ENCODE results near the gene CBX5. TPM values are rescaled to one million over a fixed set of nuclear protein-coding genes. Genes with fewer than 3 reads are reported as not detected.

The CBX5 gene
- total and polyA plus RNA-seq, 10 donors = 6.5 to 60.3 (median 43.6) TPM

DNA sequence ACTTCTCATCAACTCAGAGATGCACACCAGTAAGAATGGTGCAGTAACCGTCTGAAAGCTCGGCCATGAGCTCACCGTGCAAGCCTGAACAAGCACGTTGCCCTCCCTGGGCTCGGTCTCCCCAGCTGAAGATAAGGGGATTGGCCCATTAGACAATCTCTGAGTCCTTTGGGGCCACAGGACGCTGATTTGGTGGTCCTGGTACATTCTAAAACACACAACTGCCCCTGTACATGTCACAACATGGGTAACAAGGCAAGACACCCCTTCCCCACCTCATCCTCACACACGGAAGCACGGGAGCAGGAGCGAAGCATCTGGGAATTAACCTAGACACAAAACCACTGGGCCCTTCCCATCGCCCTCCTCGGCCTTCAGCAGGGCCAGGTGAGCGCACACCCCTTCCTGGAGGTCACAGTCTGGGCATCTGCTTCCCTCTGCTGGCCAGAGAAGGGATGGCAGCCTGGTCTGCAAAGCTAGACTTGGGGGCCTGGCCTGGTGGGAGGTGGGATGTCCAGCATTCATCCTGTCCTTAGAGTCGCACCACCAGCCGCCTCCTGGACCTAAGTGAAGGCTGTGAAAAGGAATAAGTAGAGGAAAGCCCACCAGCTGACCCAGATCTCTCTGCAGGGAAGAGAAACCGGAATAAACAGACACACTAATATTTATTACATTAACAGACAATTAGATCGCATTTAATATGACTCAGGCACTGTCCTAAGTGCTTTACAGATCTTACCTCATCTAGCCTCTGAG is 72.2 kb downstream of the CBX5 start:
- Histone ChIP-seq H3K4me1 (peaks cover 0 to 6% (median 2%) of the 10 kb centered on the region in 6 donors), H3K36me3 (no peaks in the 10 kb centered on the region), H3K4me3 (no peak overlapping the region), H3K27ac (no peak overlapping the region), H3K27me3 (replicated peaks in 1 of 7) (peaks cover 0 to 97% (median 9%) of the 10 kb centered on the region in 7 donors), H3K9me3 (no peaks in the 10 kb centered on the region)
- WGBS, 5 donors = 28 to 31% (median 31%) methylated on average over 16 of the region's 16 CpGs
- TF ChIP-seq POLR2AphosphoS5 (IDR thresholded peaks at IDR 0.05) (no peak), POLR2A (IDR thresholded peaks at IDR 0.05) (no peak), CTCF (IDR thresholded peaks at IDR 0.05 in 8 of 11, conservative IDR thresholded peaks at IDR 0.05 in 3 of 11) (peak; percentile 80 to 93 (median 89))
- peak; percentile 91 for DNase-seq
- intact Hi-C loops (cut with DNase I; ENCODE audit: low total_unique reads) = no loop called here

DNA sequence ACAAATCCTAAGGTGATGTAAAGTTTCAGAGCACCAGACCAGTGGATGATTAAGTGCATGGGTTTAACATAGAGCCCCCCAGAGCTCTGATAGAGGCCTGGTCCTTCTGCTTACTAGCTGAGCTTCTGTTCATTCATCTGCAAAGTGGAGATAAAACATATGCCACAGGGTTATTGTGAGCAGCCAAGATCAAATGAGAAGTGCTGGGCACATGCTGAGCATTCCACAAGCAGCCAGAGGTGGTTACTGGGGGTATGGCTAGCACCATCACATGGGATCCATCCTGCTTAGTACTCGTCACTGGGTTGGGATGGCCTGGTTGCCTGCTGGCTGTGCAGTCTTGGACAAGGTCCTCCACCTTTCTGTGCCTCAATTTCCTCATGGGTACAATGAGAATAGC is 73.1 kb downstream of the CBX5 start:
- H3K4me3 ChIP-seq = no peak overlapping the region
- TF ChIP-seq POLR2AphosphoS5 (IDR thresholded peaks at IDR 0.05) (no peak), POLR2A (IDR thresholded peaks at IDR 0.05) (no peak), CTCF (IDR thresholded peaks at IDR 0.05 in 8 of 11, conservative IDR thresholded peaks at IDR 0.05 in 3 of 11) (no peak)
- H3K9me3 ChIP-seq = no peaks in the 10 kb centered on the region
- peaks cover 0 to 97% (median 14%) of the 10 kb centered on the region in 7 donors for H3K27me3 ChIP-seq (replicated peaks in 1 of 7)
- peaks cover 0 to 6% (median 2%) of the 10 kb centered on the region in 6 donors for H3K4me1 ChIP-seq
- intact Hi-C loops (cut with DNase I; ENCODE audit: low total_unique reads) = no loop called here
- no peaks in the 10 kb centered on the region for H3K36me3 ChIP-seq
- H3K27ac ChIP-seq = no peak overlapping the region
- 27 to 67% (median 54%) methylated on average over 1 of the region's 1 CpG for WGBS, 5 donors
- DNase-seq = no peak

GRCh38 chr12:54204316-54204715 is 75.6 kb downstream of the CBX5 start:
- Histone ChIP-seq H3K4me1 (peaks cover 0 to 13% (median 2%) of the 10 kb centered on the region in 6 donors), H3K36me3 (no peaks in the 10 kb centered on the region), H3K4me3 (no peak overlapping the region), H3K27ac (no peak overlapping the region), H3K9me3 (no peaks in the 10 kb centered on the region), H3K27me3 (replicated peaks in 1 of 7) (peaks cover 0 to 99% (median 31%) of the 10 kb centered on the region in 7 donors)
- WGBS, 5 donors = 70 to 86% (median 84%) methylated on average over 7 of the region's 7 CpGs
- no peak for DNase-seq
- intact Hi-C loops (cut with DNase I; ENCODE audit: low total_unique reads) = loop anchor here (5.0 kb wide), 1 partner anchor 202 kb away; the partner anchor contains the start of gene HOXC9
- TF ChIP-seq POLR2AphosphoS5 (IDR thresholded peaks at IDR 0.05) = no peak
- TF ChIP-seq CTCF (IDR thresholded peaks at IDR 0.05 in 8 of 11, conservative IDR thresholded peaks at IDR 0.05 in 3 of 11) = no peak
- no peak for TF ChIP-seq POLR2A (IDR thresholded peaks at IDR 0.05)

Measured in spleen (tissue), 11 donors.